ENCODE measurements around the gene HLA-DQB2. TPM values are rescaled to one million over a fixed set of nuclear protein-coding genes. Genes with fewer than 3 reads are reported as not detected.

The HLA-DQB2 gene
- total and polyA plus RNA-seq, 9 of the 15 experiments (the other 6 are each of a cell fraction or from before 2014, with no cell fraction given) = not detected

DNA sequence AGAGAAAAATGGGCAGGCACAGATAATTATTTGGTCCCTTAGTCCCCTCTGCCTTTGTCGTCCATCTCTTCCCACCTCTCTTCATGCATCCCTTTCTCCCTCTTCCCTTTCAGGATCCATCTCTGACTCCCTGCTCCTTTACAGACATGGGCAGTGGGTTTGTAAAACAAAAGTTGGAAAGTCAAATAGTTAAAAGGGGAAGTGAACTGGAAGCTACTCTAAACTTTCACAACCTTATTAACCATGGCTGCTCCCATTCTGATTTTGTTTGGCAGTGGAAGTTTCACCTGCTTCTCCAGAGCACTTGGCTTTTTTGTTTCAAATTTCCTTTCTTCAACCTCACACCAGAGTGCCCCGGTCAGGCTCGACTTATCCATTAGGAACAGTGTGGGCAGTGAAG lies 21.0 kb downstream of the HLA-DQB2 start:
- CTCF ChIA-PET (ENCODE audit: low intra/inter-chr PET ratio) = no interaction called here
- H3K27me3 ChIP-seq (ENCODE audit: control insufficient read depth in 2 of 2, insufficient read depth in 2 of 2, low read length in 2 of 2) = peaks cover 13 to 19% of the 10 kb centered on the region in 2 experiments; a peak in 4 of 5 replicates
- no peak overlapping the region for H2AFZ ChIP-seq (ENCODE audit: low read depth, low read length)
- H3K9me1 ChIP-seq (ENCODE audit: control insufficient read depth, insufficient read depth, low read length) = no peaks in the 10 kb centered on the region
- POLR2A ChIA-PET = interaction anchor here (2.0 kb wide), 1 partner anchor 14 kb away, joined by 8 read pairs; no protein-coding TSS in a partner anchor
- in situ Hi-C loops (cut with MboI) = loop anchor here (5.0 kb wide), 1 partner anchor 105 kb away; the partner anchor contains the start of gene HLA-DQA1
- BruUV-seq (replicated peaks) = no TSS peak
- no peak for ATAC-seq
- H3K4me2 ChIP-seq (ENCODE audit: insufficient read depth, low read length) = no peak overlapping the region
- H3K4me3 ChIP-seq = no peak overlapping the region
- 0 out of 2 replicates have a peak, but pooled peaks cover 2% of the 10 kb centered on the region for H4K20me1 ChIP-seq (replicated peaks; ENCODE audit: control insufficient read depth, insufficient read depth, low read length)
- no peak for FAIRE-seq
- H3K79me2 ChIP-seq (ENCODE audit: control insufficient read depth, insufficient read depth, low read length) = no peaks in the 10 kb centered on the region
- TF ChIP-seq ZNF121 (CRISPR knock-in tag; conservative IDR thresholded peaks at IDR 0.05) (no peak), SPI1 (IDR thresholded peaks at IDR 0.05; ENCODE audit: borderline replicate concordance, low read depth, low read length) (peak; percentile 71)
- H3K4me1 ChIP-seq (replicated peaks in 1 of 2; ENCODE audit: control insufficient read depth in 2 of 2, insufficient read depth in 2 of 2, low read length in 2 of 2) = no peaks in the 10 kb centered on the region
- 4% methylated on average over 3 of the region's 3 CpGs for WGBS (ENCODE audit: insufficient coverage, low coverage, missing lambda C conversion rate)
- intact Hi-C loops (cut with micrococcal nuclease) = no loop called here
- no peaks in the 10 kb centered on the region for H3K36me3 ChIP-seq (ENCODE audit: control insufficient read depth, insufficient read depth, low read length)
- H3K9ac ChIP-seq (ENCODE audit: insufficient read depth in 1 of 2, low read depth in 2 of 2, low read length in 2 of 2) = no peak overlapping the region
- no peaks in the 10 kb centered on the region for H3K9me3 ChIP-seq (replicated peaks; ENCODE audit: control insufficient read depth, insufficient read depth, low read depth, low read length)
- DNase-seq (ENCODE audit: extremely low read depth in 1 of 4, low spot score in 3 of 4) = no peak
- H3K27ac ChIP-seq (ENCODE audit: extremely low read depth, low read depth, low read length) = no peak overlapping the region

DNA sequence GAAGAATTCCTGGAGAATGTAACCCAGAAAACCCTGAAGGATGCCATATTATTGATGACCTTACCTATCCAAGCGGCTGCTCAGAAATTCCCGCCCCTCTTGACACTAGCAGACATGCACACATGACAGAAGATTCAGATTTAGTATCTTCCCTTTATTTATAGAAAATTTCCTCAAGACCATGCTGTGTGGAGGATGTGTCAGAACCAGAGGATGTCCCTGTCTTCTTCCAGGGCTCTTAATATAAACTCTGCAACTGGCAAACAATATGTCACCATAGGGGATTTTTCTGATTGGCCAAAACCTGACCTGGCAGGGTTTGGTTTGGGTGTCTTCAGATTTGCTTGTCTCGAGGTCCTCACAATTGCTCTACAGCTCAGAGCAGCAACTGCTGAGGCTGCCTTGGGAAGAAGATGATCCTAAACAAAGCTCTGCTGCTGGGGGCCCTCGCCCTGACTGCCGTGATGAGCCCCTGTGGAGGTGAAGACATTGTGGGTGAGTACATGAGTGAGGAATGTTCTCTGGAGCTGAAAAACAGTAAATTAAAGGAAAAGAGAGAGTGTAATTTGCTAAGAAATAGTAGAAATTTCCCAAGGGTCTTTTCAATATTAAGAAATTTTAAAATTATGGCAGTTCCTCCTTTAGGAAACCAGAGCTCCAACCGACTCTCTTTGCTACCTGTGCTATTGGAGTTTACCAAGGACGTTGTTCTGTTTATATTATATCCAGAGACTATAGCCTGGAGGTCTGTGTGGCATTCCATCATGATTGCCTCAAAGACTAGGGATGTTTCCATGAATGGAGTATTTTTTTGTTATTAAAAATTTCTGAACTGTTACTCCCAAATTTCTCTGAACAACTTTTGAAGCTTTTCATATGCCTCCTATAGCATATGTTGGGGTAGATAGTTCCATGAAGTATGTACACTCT lies 22.0 kb downstream of the HLA-DQB2 start, which contains the start of gene HLA-DQA2:
Gene HLA-DQA2 (plus strand): TSS at position 361 of the 930 bp plus-strand sequence. CDS start 53 bp downstream, at position 414.
- Histone ChIP-seq H3K9me3 (replicated peaks; ENCODE audit: control insufficient read depth, insufficient read depth, low read depth, low read length) (no peaks in the 10 kb centered on the region), H3K9ac (ENCODE audit: insufficient read depth in 1 of 2, low read depth in 2 of 2, low read length in 2 of 2) (no peak within 1 kb of the TSS), H3K27me3 (ENCODE audit: control insufficient read depth in 2 of 2, insufficient read depth in 2 of 2, low read length in 2 of 2) (peaks cover 13 to 19% of the 10 kb centered on the region in 2 experiments; a peak in 4 of 5 replicates), H3K4me2 (ENCODE audit: insufficient read depth, low read length) (no peak within 1 kb of the TSS), H4K20me1 (replicated peaks; ENCODE audit: control insufficient read depth, insufficient read depth, low read length) (0 out of 2 replicates have a peak, but pooled peaks cover 2% of the 10 kb centered on the region), H3K27ac (ENCODE audit: extremely low read depth, low read depth, low read length) (no peak within 1 kb of the TSS), H3K4me3 (no peak within 1 kb of the TSS), H3K4me1 (replicated peaks in 1 of 2; ENCODE audit: control insufficient read depth in 2 of 2, insufficient read depth in 2 of 2, low read length in 2 of 2) (no peaks in the 10 kb centered on the region), H3K9me1 (ENCODE audit: control insufficient read depth, insufficient read depth, low read length) (no peaks in the 10 kb centered on the region), H2AFZ (ENCODE audit: low read depth, low read length) (no peak within 1 kb of the TSS), H3K79me2 (ENCODE audit: control insufficient read depth, insufficient read depth, low read length) (no peaks in the 10 kb centered on the region), H3K36me3 (ENCODE audit: control insufficient read depth, insufficient read depth, low read length) (no peaks in the 10 kb centered on the region)
- FAIRE-seq = no peak
- ChIA-PET CTCF (ENCODE audit: low intra/inter-chr PET ratio) (no interaction called here), POLR2A (interaction anchor here (0.6 to 2.0 kb wide), 3 partner anchors 13 to 1440 kb away, joined by 3 to 8 read pairs (median 3); no protein-coding TSS in a partner anchor)
- no peak for DNase-seq (ENCODE audit: extremely low read depth in 1 of 4, low spot score in 3 of 4)
- intact Hi-C loops (cut with micrococcal nuclease) (no loop called here), in situ Hi-C loops (cut with MboI) (loop anchor here (5.0 kb wide), 1 partner anchor 104 kb away; the partner anchor contains the start of gene HLA-DQA1)
- no peak for ATAC-seq
- no TSS peak for BruUV-seq (replicated peaks)
- under 1% methylated on average over 7 of the region's 7 CpGs for WGBS (ENCODE audit: insufficient coverage, low coverage, missing lambda C conversion rate)
- TF ChIP-seq CGGBP1 (CRISPR knock-in tag; IDR thresholded peaks at IDR 0.05) (no peak), ZNF197 (CRISPR knock-in tag; IDR thresholded peaks at IDR 0.05; ENCODE audit: low read depth) (no peak), PRPF4 (IDR thresholded peaks at IDR 0.05; ENCODE audit: insufficient read depth, low read depth, low read length, poor library complexity, severe bottlenecking) (no peak), IRF2 (CRISPR knock-in tag; IDR thresholded peaks at IDR 0.05) (no peak), TEAD2 (tag; IDR thresholded peaks at IDR 0.05) (no peak), GTF3C2 (IDR thresholded peaks at IDR 0.05; ENCODE audit: borderline replicate concordance, extremely low read depth, insufficient read length) (no peak), JUND (IDR thresholded peaks at IDR 0.05; ENCODE audit: borderline replicate concordance, low read depth, low read length) (no peak), JUND (tag; IDR thresholded peaks at IDR 0.05; ENCODE audit: borderline replicate concordance, low read depth, low read length) (no peak)
